Body of pancreas (tissue), 4 donors: ENCODE measurements around the gene SSU72. TPM values are rescaled to one million over a fixed set of nuclear protein-coding genes. Genes with fewer than 3 reads are reported as not detected.
"Not testable (repeated sequence)": the region's sequence is repeated elsewhere in the genome, so short reads cannot be mapped to it uniquely, and the experiment has no call there.

Source experiments
- ATAC-seq: fragments of 150-250 bp; one replicate; pipeline ENCODE4 v1.9.1; 2016
- DNase-seq, 4 donors: peaks; one replicate each; pipeline ENCODE4 v3.0.0-alpha.2; 2019
- H3K27ac ChIP-seq, 4 donors: fragments of 200-600 bp; sonication (generic); 1 replicate in 3 of 4; 2 replicates in 1 of 4; pipeline versions ENCODE4 v1.5.1 to v1.6.1; 2016 to 2019; ENCODE audit warnings: mild to moderate bottlenecking in 1 of 4, mixed read lengths in 1 of 4, moderate library complexity in 1 of 4
- H3K27me3 ChIP-seq, 2 donors: fragments of 200-600 bp; sonication (generic); one replicate each; pipeline ENCODE4 v1.6.0; 2016; ENCODE audit warnings: mild to moderate bottlenecking in 1 of 2
- H3K36me3 ChIP-seq, 2 donors: fragments of 200-600 bp; sonication (generic); replicated peaks in 1 of 2; 2 replicates each; pipeline ENCODE4 v1.5.1; 2016; ENCODE audit warnings: low read depth in 2 of 2; ENCODE audit not compliant: insufficient read depth in 1 of 2
- H3K4me1 ChIP-seq: fragments of 200-600 bp; sonication (generic); one replicate; pipeline ENCODE4 v1.6.0; 2016
- H3K4me3 ChIP-seq, 2 donors: fragments of 200-600 bp; sonication (generic); 1 replicate in 1 of 2; 2 replicates in 1 of 2; pipeline ENCODE4 v1.5.1; 2016 to 2019
- H3K9me3 ChIP-seq, 3 donors: fragments of 200-600 bp; sonication (generic); 1 replicate in 2 of 3; 2 replicates in 1 of 3; pipeline ENCODE4 v1.5.1; 2016
- CTCF ChIP-seq, 7 experiments: fragments of 450-650 bp in 4 of 7; fragments of 200-600 bp in 3 of 7; sonication (generic) in 3 of 7; IDR thresholded peaks; one replicate each; pipeline ENCODE4 v1.5.1; 2016 to 2019; ENCODE audit warnings: antibody characterized with exemption in 7 of 7
- POLR2A ChIP-seq, 3 donors: fragments of 450-650 bp; IDR thresholded peaks; one replicate each; pipeline ENCODE4 v1.6.1; 2016; ENCODE audit warnings: antibody characterized with exemption in 3 of 3, mild to moderate bottlenecking in 2 of 3
- WGBS, 2 donors: methylation state at CpG; one replicate each; pipeline ENCODE4 v1.1.5; 2017; 5-methylcytosine and 5-hydroxymethylcytosine counted together
- intact Hi-C: fragments of 100-400 bp; cut with DNase I; formaldehyde crosslinking; loops from one replicate; pipeline ENCODE4 v1.15.1; 2023
- total RNA-seq, 2 donors: library from RNA; depleted of rRNA; stranded (reverse); fragments of >200 nt; gene quantifications; one replicate each; pipeline ENCODE4 v1.1.0, GENCODE V29; 2016

Gene SSU72
- total RNA-seq, 2 donors from 2014 or later, result 82.1 to 113 TPM

GRCh38 chr1:1558591-1558990 lies 16.1 kb downstream of the SSU72 start:
- TF ChIP-seq CTCF (IDR thresholded peaks at IDR 0.05), result no peak
- no peak for TF ChIP-seq POLR2A (IDR thresholded peaks at IDR 0.05)
- WGBS, 2 donors, result 71 to 82% methylated on average over 4 of the region's 4 CpGs
- Histone ChIP-seq H3K36me3 (peaks cover 0 to 13% of the 10 kb centered on the region in 2 donors), H3K27ac (no peak overlapping the region), H3K4me1 (no peaks in the 10 kb centered on the region), H3K27me3 (no peaks in the 10 kb centered on the region), H3K9me3 (no peaks in the 10 kb centered on the region), H3K4me3 (no peak overlapping the region)
- no peak for DNase-seq
- no peak for ATAC-seq
- intact Hi-C loops, result no loop called here

GRCh38 chr1:1557688-1558087 lies 17.0 kb downstream of the SSU72 start:
- intact Hi-C loops, ATAC-seq, DNase-seq, H3K27ac ChIP-seq, H3K36me3 ChIP-seq, H3K4me1 ChIP-seq, H3K9me3 ChIP-seq, H3K4me3 ChIP-seq, H3K27me3 ChIP-seq: not testable (repeated sequence)
- 90 to 98% methylated on average over 7 of the region's 7 CpGs for WGBS, 2 donors

- H3K36me3 ChIP-seq, ATAC-seq, H3K27me3 ChIP-seq, H3K4me1 ChIP-seq, intact Hi-C loops, H3K27ac ChIP-seq, H3K4me3 ChIP-seq, DNase-seq, H3K9me3 ChIP-seq: not testable (repeated sequence)
- WGBS, 2 donors, result 93% methylated on average over 8 to 11 of the region's 11 CpGs
These were observed 17.7 kb downstream of the SSU72 start for GRCh38 chr1:1556961-1557360.

GRCh38 chr1:1556505-1556904 lies 18.2 kb downstream of the SSU72 start:
- no peaks in the 10 kb centered on the region for H3K9me3 ChIP-seq
- DNase-seq (no peak), ATAC-seq (no peak)
- H3K27ac ChIP-seq, result no peak overlapping the region
- intact Hi-C loops, result no loop called here
- peaks cover 4% of the 10 kb centered on the region for H3K4me1 ChIP-seq
- H3K27me3 ChIP-seq, result no peaks in the 10 kb centered on the region
- no peak for TF ChIP-seq CTCF (IDR thresholded peaks at IDR 0.05)
- no peak for TF ChIP-seq POLR2A (IDR thresholded peaks at IDR 0.05)
- no peak overlapping the region for H3K4me3 ChIP-seq
- peaks cover 0 to 2% of the 10 kb centered on the region in 2 donors for H3K36me3 ChIP-seq
- WGBS, 2 donors, result 80 to 87% methylated on average over 6 of the region's 6 CpGs

- Histone ChIP-seq H3K27ac (no peak overlapping the region), H3K27me3 (no peaks in the 10 kb centered on the region), H3K9me3 (no peaks in the 10 kb centered on the region), H3K4me3 (no peak overlapping the region), H3K36me3 (no peaks in the 10 kb centered on the region), H3K4me1 (peaks cover 17% of the 10 kb centered on the region)
- DNase-seq (no peak), ATAC-seq (no peak)
- WGBS, 2 donors, result 66 to 77% methylated on average over 20 to 24 of the region's 31 CpGs
- TF ChIP-seq POLR2A (IDR thresholded peaks at IDR 0.05) (no peak), CTCF (IDR thresholded peaks at IDR 0.05) (no peak)
- intact Hi-C loops, result no loop called here
These were observed 19.4 kb downstream of the SSU72 start for GRCh38 chr1:1554926-1555915.
